ENCODE measurements around the gene CYB5R4. TPM values are rescaled to one million over a fixed set of nuclear protein-coding genes. Genes with fewer than 3 reads are reported as not detected.

Gene CYB5R4
- polyA plus RNA-seq, 1 experiment: 13.7 TPM

DNA sequence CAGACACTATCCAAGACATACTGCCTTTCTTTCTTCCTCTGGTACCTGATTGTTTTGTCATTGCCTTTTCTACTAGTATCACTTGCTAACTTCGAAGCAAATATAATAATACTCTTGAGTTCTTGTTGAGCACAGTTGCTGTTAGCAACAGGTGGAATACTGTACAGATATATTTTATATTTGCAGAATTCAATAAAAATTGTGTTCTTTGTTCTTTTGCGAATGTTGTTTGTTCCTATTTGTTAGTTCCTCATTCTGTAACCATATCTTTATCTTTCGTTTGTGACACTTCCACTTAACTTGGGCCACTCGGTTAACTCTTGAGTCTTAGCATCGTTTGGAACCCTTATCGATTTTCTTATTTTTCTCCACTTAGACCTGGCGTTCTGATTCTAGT lies 868 bp downstream of the CYB5R4 start:
- POLR2A ChIA-PET: interaction anchor here (0.7 kb wide), 1 partner anchor 370 kb away, joined by 3 read pairs; no protein-coding TSS in a partner anchor
- CTCF ChIA-PET: interaction anchor here (1.0 to 1.5 kb wide), 7 partner anchors 8 to 1623 kb away, joined by 3 to 5 read pairs (median 3); partner anchors contain the start of genes CEP162 and DOP1A
- TF ChIP-seq, protein P1, sequence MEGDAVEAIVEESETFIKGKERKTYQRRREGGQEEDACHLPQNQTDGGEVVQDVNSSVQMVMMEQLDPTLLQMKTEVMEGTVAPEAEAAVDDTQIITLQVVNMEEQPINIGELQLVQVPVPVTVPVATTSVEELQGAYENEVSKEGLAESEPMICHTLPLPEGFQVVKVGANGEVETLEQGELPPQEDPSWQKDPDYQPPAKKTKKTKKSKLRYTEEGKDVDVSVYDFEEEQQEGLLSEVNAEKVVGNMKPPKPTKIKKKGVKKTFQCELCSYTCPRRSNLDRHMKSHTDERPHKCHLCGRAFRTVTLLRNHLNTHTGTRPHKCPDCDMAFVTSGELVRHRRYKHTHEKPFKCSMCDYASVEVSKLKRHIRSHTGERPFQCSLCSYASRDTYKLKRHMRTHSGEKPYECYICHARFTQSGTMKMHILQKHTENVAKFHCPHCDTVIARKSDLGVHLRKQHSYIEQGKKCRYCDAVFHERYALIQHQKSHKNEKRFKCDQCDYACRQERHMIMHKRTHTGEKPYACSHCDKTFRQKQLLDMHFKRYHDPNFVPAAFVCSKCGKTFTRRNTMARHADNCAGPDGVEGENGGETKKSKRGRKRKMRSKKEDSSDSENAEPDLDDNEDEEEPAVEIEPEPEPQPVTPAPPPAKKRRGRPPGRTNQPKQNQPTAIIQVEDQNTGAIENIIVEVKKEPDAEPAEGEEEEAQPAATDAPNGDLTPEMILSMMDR (IDR thresholded peaks at IDR 0.05; ENCODE audit: low read depth, low read length): no peak
- Histone ChIP-seq H3K27me3 (ENCODE audit: control insufficient read depth, insufficient read depth, low read length) (no peaks in the 10 kb centered on the region), H3K9me3 (ENCODE audit: control insufficient read depth, insufficient read depth, low read length) (no peaks in the 10 kb centered on the region), H3K4me3 (ENCODE audit: low read depth, low read length) (peak overlapping the region; percentile 88), H3K27ac (ENCODE audit: low read depth, low read length) (no peak overlapping the region)
- no peak for DNase-seq (ENCODE audit: low read depth, low spot score)

DNA sequence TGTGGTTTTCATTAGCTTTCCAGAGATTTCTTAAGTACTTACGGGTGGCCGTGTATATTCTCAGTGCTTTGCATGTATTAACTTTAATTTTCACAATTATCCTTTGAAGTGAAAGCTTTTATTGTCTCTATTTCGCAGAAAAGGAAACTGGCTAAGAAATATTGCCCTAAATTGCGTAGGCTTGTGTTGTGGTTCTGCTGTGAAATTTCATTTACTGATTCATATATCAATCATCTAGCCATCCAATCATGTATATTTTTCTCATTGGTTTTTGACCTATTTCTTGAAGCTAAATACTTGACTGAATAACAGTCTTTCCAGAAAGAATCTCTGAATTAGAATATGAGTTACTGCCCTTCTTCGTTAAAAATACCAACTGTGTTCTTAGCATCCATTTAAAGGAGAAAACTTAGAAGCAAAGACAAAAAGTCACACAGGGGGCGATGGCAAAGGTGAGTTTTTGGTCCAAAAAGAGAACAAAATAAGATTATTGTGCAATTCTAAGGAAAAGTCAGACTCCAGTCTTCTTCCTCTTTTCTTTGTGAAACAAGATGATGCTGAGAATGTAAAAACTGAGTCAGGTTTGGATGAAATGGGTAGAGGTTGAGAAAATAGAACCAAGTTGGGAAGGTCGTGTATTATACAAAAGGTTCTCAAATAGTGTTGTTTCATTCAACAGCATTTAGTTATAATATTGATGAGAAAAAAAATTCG lies 1.4 kb downstream of the CYB5R4 start:
- ChIA-PET POLR2A (no interaction called here), CTCF (interaction anchor here (1.2 to 1.5 kb wide), 2 partner anchors 366 to 1622 kb away, joined by 3 to 5 read pairs; partner anchors contain the start of gene CEP162)
- Histone ChIP-seq H3K4me3 (ENCODE audit: low read depth, low read length) (peak overlapping the region; percentile 88), H3K27ac (ENCODE audit: low read depth, low read length) (no peak overlapping the region), H3K27me3 (ENCODE audit: control insufficient read depth, insufficient read depth, low read length) (no peaks in the 10 kb centered on the region), H3K9me3 (ENCODE audit: control insufficient read depth, insufficient read depth, low read length) (no peaks in the 10 kb centered on the region)
- no peak for DNase-seq (ENCODE audit: low read depth, low spot score)
- TF ChIP-seq, protein P1 (IDR thresholded peaks at IDR 0.05; ENCODE audit: low read depth, low read length): no peak

DNA sequence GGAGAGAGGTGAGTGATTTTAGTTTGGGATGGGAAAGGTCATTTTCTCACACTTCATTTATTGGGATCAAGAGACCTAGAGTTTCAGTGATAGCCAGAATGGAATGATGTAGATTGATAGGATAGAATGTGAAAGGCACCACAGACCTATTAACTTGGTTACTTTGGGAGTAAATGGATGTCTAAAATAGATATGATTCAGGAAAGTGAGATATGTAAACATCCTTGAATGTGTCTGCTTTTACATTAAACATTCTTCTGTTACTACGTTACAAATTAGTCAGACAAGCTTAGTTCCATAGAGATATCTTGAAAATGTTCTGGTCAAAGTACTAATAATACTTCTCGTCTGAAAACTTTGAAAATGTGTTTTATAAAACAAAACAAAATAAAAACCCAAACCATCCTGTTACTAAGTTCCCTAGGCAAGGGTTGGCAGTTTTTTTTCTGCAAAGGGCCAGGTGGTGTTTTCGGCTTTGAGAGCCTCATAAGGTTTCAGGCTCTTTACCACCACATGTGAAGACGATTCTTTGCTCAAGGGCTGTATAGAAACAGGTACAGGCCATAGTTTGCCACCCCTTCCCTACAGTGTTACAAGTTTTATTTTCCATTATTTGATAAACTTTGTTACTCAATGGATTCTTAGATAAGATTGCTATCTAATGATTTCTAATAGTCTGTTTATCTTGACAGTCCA lies 3.4 kb downstream of the CYB5R4 start:
- H3K27me3 ChIP-seq (ENCODE audit: control insufficient read depth, insufficient read depth, low read length): no peaks in the 10 kb centered on the region
- no peaks in the 10 kb centered on the region for H3K9me3 ChIP-seq (ENCODE audit: control insufficient read depth, insufficient read depth, low read length)
- H3K4me3 ChIP-seq (ENCODE audit: low read depth, low read length): no peak overlapping the region
- ChIA-PET POLR2A (no interaction called here), CTCF (interaction anchor here (0.6 to 1.0 kb wide), 2 partner anchors 10 to 364 kb away, joined by 3 to 5 read pairs; partner anchors contain the start of gene CEP162)
- no peak overlapping the region for H3K27ac ChIP-seq (ENCODE audit: low read depth, low read length)
- TF ChIP-seq, protein P1 (IDR thresholded peaks at IDR 0.05; ENCODE audit: low read depth, low read length): no peak
- DNase-seq (ENCODE audit: low read depth, low spot score): no peak

DNA sequence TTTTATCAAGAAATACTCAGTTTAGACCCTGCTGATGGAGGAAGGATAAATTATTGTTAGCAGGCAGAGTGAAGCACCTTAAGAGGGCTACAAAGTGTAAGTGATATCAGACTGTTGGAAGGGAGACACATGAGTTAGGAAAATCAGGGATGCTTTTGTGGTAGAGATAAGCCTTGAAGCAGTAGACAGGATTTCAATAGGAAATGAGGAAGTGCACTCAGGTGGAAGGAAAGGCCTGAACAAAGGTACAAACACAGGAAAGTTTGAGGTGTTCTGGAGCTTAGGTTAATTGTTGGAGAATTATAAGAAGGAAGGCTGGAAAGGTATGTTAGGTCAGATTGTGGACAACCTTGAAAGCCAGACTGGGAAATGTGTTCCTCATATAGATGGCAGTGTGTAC lies 7.6 kb downstream of the CYB5R4 start:
- no peak overlapping the region for H3K27ac ChIP-seq (ENCODE audit: low read depth, low read length)
- H3K9me3 ChIP-seq (ENCODE audit: control insufficient read depth, insufficient read depth, low read length): no peaks in the 10 kb centered on the region
- TF ChIP-seq, protein P1 (IDR thresholded peaks at IDR 0.05; ENCODE audit: low read depth, low read length): no peak
- no peak overlapping the region for H3K4me3 ChIP-seq (ENCODE audit: low read depth, low read length)
- H3K27me3 ChIP-seq (ENCODE audit: control insufficient read depth, insufficient read depth, low read length): no peaks in the 10 kb centered on the region
- POLR2A ChIA-PET: interaction anchor here (0.6 kb wide), 1 partner anchor 16 kb away, joined by 3 read pairs; no protein-coding TSS in a partner anchor
- DNase-seq (ENCODE audit: low read depth, low spot score): no peak
- CTCF ChIA-PET: interaction anchor here (0.7 to 1.2 kb wide), 4 partner anchors 12 to 360 kb away, joined by 3 to 4 read pairs (median 3); partner anchors contain the start of gene CEP162
